OCI-LY3 (cell line): ENCODE measurements around the gene C14orf132.

Source experiments
- CTCF ChIP-seq: fragments of 200-600, 300-600 bp; sonication (generic); IDR thresholded peaks from 2 replicates; pipeline ENCODE4 v1.5.1; 2014; ENCODE audit warnings: antibody characterized with exemption, low read length, low read depth
- EZH2phosphoT487 ChIP-seq: fragments of 200-600 bp; shearing (Covaris generic); IDR thresholded peaks from 2 replicates; pipeline ENCODE4 v1.6.1; 2018; ENCODE audit warnings: antibody characterized with exemption, mixed run types, low read depth

GRCh38 chr14:96039633-96040311, 610 bp downstream of the C14orf132 start:
- no peak; the same call in 1 of the 2 replicates for TF ChIP-seq CTCF
- no peak for TF ChIP-seq EZH2phosphoT487
